ENCODE results near the gene AQP11.

AQP11 gene

DNA sequence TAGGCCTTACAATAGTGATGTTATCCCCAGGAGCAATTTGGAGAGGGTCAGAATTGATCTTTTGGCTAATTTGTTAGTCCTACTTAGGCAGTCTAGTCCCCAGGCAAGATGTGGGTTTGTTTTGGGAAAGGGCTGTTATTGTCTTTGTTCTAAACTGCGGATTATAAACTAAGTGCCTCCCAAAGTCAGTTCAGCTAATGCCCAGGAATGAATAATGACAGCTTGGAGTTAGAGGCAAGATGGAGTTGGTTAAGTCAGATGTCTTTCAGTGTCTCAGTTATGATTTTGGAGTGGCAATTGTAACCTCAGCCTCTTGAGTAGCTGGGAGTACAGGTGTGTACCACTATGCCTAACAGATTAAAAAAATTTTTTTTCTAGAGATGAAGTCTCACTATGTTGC is 55.1 kb downstream of the AQP11 start:
- no peak for TF ChIP-seq POLR2AphosphoS5 (IDR thresholded peaks at IDR 0.05; ENCODE audit: low read depth)
- no peak for TF ChIP-seq GABPA (IDR thresholded peaks at IDR 0.05; ENCODE audit: low read depth)
- TF ChIP-seq, protein P1, sequence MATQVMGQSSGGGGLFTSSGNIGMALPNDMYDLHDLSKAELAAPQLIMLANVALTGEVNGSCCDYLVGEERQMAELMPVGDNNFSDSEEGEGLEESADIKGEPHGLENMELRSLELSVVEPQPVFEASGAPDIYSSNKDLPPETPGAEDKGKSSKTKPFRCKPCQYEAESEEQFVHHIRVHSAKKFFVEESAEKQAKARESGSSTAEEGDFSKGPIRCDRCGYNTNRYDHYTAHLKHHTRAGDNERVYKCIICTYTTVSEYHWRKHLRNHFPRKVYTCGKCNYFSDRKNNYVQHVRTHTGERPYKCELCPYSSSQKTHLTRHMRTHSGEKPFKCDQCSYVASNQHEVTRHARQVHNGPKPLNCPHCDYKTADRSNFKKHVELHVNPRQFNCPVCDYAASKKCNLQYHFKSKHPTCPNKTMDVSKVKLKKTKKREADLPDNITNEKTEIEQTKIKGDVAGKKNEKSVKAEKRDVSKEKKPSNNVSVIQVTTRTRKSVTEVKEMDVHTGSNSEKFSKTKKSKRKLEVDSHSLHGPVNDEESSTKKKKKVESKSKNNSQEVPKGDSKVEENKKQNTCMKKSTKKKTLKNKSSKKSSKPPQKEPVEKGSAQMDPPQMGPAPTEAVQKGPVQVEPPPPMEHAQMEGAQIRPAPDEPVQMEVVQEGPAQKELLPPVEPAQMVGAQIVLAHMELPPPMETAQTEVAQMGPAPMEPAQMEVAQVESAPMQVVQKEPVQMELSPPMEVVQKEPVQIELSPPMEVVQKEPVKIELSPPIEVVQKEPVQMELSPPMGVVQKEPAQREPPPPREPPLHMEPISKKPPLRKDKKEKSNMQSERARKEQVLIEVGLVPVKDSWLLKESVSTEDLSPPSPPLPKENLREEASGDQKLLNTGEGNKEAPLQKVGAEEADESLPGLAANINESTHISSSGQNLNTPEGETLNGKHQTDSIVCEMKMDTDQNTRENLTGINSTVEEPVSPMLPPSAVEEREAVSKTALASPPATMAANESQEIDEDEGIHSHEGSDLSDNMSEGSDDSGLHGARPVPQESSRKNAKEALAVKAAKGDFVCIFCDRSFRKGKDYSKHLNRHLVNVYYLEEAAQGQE (IDR thresholded peaks at IDR 0.05; ENCODE audit: insufficient replicate concordance, low read depth), result no peak
- Histone ChIP-seq H3K27me3 (ENCODE audit: insufficient read depth, poor library complexity, severe bottlenecking) (no peaks in the 10 kb centered on the region), H3K4me3 (replicated peaks; ENCODE audit: insufficient read depth, low read length) (no peak overlapping the region), H3K27ac (replicated peaks) (no peak overlapping the region)
- no peak for DNase-seq (ENCODE audit: low read depth in 1 of 2, low spot score in 1 of 2)

DNA sequence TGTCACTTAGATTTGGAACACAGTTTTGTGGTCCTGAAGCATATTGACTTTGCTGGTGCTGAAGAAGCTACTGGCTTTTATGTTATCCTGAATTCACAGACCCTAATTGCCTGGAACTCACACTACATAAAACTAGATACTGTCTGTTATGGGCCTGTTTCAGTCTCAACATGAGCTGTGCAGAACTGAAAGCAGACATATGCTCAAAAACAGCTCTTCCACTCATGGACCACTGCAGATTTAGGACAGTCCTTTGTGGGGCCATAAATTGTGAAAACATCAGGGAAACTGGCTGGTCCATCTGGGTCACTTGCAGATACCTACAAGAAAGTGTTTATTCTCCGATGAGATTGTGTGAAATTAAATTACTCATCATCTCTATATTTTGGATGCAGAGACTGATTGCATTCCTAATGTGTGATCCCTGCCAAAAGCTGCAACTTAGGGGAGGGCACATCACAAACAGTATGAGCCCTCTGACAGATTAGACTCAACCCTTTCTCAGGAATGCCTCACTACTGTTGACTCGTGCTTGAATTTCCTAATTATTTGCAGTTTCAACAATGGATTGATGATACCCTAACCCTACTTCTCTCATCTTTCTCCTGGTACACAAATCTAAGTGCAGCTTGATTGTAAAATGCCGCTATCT is 58.0 kb downstream of the AQP11 start:
- H3K27me3 ChIP-seq (ENCODE audit: insufficient read depth, poor library complexity, severe bottlenecking), result no peaks in the 10 kb centered on the region
- TF ChIP-seq, protein P2, sequence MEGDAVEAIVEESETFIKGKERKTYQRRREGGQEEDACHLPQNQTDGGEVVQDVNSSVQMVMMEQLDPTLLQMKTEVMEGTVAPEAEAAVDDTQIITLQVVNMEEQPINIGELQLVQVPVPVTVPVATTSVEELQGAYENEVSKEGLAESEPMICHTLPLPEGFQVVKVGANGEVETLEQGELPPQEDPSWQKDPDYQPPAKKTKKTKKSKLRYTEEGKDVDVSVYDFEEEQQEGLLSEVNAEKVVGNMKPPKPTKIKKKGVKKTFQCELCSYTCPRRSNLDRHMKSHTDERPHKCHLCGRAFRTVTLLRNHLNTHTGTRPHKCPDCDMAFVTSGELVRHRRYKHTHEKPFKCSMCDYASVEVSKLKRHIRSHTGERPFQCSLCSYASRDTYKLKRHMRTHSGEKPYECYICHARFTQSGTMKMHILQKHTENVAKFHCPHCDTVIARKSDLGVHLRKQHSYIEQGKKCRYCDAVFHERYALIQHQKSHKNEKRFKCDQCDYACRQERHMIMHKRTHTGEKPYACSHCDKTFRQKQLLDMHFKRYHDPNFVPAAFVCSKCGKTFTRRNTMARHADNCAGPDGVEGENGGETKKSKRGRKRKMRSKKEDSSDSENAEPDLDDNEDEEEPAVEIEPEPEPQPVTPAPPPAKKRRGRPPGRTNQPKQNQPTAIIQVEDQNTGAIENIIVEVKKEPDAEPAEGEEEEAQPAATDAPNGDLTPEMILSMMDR (IDR thresholded peaks at IDR 0.05; ENCODE audit: insufficient read depth, low read length), result no peak
- TF ChIP-seq GABPA (IDR thresholded peaks at IDR 0.05; ENCODE audit: low read depth), result no peak
- TF ChIP-seq, protein P1 (IDR thresholded peaks at IDR 0.05; ENCODE audit: insufficient replicate concordance, low read depth), result no peak
- no peak for TF ChIP-seq SPI1 (IDR thresholded peaks at IDR 0.05; ENCODE audit: borderline replicate concordance, low read depth)
- TF ChIP-seq POLR2AphosphoS5 (IDR thresholded peaks at IDR 0.05; ENCODE audit: low read depth), result no peak
- no peak overlapping the region for H3K27ac ChIP-seq (replicated peaks)
- H3K4me3 ChIP-seq (replicated peaks; ENCODE audit: insufficient read depth, low read length), result no peak overlapping the region
- DNase-seq (ENCODE audit: low read depth in 1 of 2, low spot score in 1 of 2), result no peak

DNA sequence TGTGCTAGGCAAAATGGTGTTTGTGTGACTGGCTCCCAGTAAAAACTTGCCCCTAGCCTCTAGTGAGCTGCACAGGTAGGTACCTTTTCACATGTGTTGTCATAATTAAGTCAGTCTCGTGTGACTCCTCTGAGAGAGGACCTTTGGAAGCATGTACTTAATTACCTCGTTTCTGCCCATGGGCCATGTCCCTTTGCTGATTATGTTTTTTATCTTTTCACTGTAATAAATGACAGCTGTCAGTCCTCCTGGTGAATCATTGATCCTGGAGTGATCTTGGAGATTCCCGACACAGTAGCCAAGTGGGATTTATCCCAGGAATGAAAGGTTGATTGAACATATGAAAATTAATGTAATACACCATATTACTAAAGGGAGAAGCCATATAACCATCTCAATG is 60.4 kb downstream of the AQP11 start:
- TF ChIP-seq, protein P1 (IDR thresholded peaks at IDR 0.05; ENCODE audit: insufficient replicate concordance, low read depth), result no peak
- TF ChIP-seq, protein P2 (IDR thresholded peaks at IDR 0.05; ENCODE audit: insufficient read depth, low read length), result no peak
- TF ChIP-seq SPI1 (IDR thresholded peaks at IDR 0.05; ENCODE audit: borderline replicate concordance, low read depth) (no peak), POLR2AphosphoS5 (IDR thresholded peaks at IDR 0.05; ENCODE audit: low read depth) (no peak), GABPA (IDR thresholded peaks at IDR 0.05; ENCODE audit: low read depth) (no peak)
- Histone ChIP-seq H3K27ac (replicated peaks) (no peak overlapping the region), H3K4me3 (replicated peaks; ENCODE audit: insufficient read depth, low read length) (no peak overlapping the region), H3K27me3 (ENCODE audit: insufficient read depth, poor library complexity, severe bottlenecking) (no peaks in the 10 kb centered on the region)
- no peak for DNase-seq (ENCODE audit: low read depth in 1 of 2, low spot score in 1 of 2)
